GM19043 (cell line): ENCODE measurements around the gene DNAAF8.

Experiments
- ATAC-seq: cut with Tn5 transposase; IDR thresholded peaks from one replicate; pipeline ENCODE4 v1.9.1; 2021; ENCODE audit warnings: low read depth; ENCODE audit not compliant: unreplicated experiment

DNAAF8 gene

DNA sequence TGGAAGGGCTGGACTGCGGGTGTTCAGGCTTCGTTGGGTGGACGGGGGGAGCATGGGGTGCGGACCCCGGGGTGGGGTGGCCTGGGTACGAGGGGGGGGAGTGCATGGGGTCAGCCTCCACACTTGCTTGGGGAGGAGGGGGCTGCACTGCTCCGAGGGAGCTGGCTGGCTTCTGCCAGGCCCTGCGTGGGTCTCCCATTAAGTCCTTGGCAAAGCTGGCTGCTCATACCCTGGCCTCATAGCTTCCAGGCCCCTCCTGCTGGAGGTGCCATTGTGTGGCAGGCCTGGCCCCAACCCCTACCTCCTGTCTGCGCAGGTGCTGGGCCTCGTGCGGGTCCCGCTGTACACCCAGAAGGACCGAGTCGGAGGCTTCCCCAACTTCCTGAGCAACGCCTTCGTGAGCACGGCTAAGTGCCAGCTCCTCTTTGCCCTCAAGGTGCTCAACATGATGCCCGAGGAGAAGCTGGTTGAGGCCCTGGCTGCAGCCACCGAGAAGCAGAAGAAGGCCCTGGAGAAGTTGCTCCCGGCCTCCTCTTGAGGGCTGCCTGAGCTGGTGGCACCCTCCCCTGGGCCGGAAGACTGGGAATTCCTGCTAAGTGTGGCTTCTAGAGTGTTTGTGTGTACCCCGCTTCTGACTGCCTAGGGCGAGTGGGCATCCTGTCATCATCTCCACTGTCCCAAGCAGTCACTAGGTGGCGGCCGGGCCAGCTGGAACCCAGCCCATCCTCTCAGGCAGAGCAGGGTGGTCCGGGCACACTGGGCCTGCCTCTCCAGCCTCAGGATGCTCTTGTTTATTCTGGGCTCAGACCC, 39.5 kb upstream of the DNAAF8 start:
- ATAC-seq = no peak

DNA sequence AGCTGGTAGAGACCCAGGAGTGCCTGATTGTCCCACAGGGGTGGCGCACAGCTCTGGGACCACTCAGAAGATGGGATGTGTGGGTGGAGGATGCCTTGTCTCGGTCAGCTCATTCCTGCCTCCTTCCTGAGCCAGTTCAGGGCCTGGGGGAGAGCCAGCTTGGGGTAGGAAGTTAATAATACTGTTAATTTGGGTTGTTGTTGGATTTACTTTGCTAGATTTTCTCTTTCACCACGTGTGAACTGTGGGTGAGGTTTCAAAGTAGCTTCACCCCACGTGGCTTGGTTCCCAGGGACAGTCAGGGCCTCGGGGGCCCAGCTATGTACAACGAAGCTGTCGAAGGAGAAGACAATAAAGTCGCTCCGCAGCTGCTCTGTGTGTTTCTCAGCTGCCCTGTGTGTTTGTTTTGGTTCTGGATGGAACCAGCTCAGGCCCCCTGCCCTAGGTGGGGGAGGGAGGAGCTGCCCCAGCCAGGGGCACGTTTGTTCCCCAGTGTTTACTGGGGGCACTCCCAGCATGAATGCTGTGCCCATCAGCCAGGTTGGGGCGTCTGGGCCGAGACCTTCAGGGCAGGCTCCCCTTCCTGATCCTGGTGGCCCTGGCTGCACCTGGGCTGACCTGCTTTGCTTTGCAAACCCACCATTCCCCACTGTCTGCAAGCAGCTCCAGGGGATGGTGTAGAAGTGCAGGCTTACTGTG, 38.7 kb upstream of the DNAAF8 start:
- ATAC-seq = no peak

- ATAC-seq = no peak
These were observed 38.0 kb upstream of the DNAAF8 start for GRCh38 chr16:4696172-4696904.

DNA sequence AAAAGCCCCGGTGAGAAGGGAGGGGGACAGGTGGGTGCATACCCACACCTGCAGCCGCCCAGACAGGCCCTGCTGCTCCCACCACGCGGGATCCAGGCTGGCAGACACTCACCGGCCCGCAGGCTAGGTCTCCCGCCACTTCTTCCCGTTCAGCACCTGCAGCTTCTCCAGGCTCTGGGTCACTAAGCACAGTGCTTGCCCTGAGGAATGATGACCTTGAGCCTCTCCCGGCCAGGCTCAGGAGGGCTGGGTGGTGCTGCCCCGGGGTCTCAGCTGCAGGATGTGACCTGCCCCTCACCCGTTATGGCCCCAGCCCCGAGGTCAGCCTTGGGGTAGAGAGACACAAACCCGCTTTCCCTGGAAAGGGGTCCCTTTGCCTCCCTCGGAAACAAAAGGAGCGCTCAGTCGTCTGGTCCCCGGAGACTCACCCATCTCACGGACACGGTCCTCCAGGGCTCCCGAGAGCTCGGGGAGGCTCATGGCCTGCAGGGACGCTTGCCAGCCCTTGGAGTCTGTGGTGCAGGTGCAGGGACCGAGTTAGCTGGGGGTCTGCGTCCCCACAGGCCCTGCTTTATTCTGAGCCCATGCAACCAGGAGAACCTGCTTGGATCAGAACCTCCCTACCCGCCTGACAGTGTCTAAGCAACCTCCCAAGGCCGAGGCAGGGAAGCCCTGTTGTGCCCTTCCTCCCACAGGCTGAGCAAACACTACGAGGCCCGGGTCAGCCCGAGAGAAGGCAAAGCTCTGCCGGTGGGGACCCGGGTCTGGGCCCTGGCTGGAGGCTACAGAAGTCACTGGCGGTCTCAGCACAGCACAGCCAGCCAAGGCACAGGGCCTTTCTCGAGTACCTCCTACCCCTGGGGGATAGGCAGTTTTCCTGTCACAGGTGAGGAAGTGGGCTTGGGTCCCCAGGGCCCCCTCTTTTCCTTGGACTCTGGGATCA, 37.2 kb upstream of the DNAAF8 start:
- ATAC-seq = no peak

DNA sequence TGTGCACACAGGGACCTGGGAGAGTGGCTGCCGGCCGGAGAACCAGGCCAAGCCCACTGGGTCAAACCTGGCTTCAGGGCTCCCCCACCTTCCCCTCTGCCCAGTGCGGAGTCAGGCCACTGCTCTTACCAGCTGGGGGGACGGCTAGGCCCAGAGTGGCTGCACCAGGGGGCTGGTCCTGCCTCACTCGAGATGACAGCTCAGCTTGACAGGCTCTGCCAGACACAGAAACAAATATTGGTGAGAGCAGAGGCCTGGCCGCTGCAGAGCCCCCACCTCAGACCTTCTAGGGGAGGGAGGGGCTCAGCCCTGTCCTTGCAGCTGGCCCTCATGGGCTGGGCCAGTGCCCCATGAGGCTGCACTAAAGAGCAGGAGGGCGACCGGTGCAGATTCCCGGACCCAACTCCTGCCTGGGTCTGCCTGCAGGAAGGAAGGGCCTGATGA, 36.5 kb upstream of the DNAAF8 start:
- ATAC-seq = no peak

DNA sequence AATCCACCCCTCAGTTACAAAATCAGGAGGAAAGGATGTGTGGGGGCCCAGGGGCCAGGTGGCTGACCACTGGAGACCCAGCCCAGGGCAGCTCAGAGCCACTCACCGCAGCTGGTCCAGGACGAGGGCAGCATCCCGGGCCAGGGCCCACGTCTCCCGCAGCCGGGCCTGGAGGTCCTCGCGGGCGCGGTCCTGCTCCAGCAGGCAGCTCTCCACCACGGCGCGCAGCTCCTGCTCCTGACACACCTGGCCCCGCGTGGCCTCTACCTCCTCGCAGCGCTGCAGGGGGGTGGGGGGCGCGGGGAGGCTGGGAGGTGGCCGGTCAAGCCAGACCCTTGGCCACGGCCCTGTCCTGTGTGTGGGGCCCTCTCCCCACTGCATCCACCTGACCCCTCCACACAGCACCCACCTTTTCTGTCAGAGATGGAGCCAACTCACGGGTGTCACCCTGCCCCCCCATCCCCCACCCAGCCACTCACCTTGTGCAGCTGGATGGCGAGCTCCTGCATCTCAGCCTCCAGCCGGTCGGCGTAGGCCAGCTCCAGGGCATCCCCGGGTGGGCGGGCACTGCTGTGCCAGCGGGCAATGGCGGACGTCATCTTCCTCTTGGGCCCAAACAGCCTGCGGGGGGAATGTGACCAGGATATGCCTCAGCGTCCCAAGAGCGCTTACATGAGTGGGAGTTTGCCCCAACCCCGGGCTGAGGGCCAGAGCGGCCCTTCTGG, 35.9 kb upstream of the DNAAF8 start:
- ATAC-seq = no peak

- no peak for ATAC-seq
These were observed 35.2 kb upstream of the DNAAF8 start for GRCh38 chr16:4699046-4699556.

- no peak for ATAC-seq
These were observed 33.8 kb upstream of the DNAAF8 start for GRCh38 chr16:4700380-4700996.

DNA sequence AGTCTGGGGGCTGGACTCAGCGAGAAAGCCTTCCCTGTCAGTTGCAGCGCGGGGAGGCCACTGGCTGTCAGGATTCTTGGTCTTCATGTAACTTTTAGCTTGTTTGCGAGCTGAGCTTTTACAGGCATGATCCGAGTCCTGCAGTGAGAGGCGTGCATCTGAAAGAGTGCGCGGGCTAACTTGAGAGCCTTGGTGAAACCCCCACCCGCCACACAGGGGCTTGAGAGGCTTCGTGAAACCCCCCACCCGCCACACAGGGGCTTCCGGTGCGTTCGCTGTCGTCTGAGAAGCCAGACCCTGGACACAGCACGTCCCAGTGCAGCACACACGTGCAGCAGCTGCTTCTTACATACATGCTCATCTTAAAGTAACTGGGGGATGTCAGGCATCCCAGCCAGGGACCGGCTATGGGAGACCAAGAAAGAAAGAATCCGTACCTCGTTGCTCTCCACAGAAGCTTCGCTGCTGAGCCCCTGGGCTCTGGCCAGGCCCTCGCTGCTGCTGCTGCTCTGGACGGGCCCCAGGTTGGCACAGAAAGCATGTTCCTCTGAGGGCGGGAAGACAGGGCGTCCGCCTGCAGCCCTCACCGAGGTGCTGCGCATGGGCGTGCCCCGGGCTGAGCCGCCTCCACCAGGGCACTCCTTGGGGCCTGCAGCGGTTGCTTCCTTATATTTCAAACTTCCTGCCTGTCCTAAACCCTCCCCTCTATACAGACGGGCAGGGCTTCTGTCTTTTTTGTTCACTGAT, 33.2 kb upstream of the DNAAF8 start:
- no peak for ATAC-seq

- no peak for ATAC-seq
These were observed 32.4 kb upstream of the DNAAF8 start for GRCh38 chr16:4701791-4702465.

DNA sequence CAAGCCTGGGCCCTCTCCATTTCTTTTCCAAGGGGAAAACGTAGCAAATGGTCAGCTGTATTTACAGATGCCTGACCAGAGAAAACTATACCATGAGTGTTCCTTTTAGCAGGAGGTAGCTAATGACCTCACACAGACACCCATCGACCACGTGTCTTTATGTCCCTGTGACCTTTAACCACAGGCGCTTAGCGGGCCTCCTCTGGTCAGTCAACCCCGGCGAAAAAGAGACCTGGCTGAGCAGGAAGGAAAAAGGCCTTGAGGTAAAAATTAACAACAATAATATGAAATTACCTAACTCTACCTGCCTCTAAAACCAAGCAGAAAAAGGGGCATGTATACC, 31.9 kb upstream of the DNAAF8 start:
- no peak for ATAC-seq

DNA sequence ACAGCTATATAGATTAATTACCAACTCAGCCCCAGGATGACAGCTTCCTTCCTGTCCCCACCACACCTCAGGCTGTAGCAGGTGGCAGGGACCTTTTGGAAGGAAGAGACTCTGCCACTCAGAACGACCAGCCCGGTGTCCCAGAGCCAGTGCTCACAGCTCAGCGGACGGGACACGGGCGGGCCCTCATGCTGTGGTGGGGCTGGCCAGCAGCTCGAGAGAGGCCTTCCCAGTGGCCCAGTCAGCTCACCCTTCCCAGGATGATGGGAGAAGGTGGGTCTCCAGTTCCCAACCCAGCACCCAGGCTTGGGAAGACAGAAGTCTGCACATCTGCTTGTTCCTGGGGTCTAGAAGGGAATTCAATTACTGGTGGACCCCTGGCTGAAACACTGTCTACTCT, 30.4 kb upstream of the DNAAF8 start:
- ATAC-seq = no peak

DNA sequence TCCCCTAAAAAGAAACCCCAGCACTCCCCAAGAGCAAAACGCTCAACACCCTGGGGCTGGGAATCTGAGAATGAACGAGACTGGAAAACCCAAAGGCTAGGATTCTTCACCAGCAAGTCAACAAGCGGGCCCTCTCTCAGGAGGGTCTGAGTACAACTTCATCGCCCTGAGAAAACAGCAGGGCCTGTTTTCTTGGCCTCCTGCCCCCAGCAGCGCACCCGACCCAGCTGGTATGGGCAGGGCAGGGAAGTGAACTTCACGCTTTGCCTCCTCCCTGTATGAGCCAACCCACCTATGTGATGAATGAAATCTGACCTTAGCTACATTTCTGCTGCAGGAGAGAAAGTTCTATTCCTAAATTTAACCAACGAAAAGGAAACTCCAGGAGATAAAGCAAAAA, 29.8 kb upstream of the DNAAF8 start:
- ATAC-seq = no peak

DNA sequence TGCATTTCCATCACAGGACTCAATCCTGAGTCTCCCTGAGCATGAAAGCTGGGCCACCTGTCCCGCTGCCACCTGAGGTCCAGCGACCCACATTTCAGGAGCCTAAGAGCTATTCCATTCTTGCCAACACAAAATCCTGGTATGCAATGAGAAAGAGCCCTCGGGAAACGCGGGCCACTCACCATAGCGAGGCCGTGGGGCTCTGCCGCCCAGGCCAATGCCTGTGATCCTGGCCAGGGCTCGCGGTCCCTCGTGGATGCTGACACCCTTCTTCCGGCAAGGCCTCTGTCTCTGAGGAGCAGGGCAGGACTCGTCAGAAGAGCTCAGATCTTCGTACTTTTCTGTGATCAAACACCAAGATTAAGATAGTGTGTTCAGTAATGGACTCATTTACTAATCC, 29.4 kb upstream of the DNAAF8 start:
- no peak for ATAC-seq

DNA sequence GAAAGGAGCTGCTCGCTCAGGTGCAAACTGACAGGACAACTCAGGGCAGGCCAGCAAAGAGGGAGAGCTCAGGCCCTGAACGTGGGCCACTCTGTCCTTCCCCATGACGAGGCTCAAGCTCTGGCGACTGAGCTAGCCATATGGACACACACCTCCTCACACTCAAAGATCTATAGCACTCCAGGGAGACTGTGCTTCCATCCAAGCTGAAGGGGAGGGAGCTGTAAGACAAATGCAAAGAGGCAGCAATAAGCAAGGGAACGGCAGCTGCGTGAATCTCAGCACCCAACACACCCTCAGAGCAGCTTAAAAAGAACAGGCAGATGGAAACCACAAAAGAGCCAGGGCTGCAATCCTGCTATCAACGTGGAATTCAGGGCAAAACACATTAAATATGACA, 27.5 kb upstream of the DNAAF8 start:
- no peak for ATAC-seq

GRCh38 chr16:4709481-4709880, 24.9 kb upstream of the DNAAF8 start:
- no peak for ATAC-seq

- ATAC-seq = no peak
These were observed 20.5 kb upstream of the DNAAF8 start for GRCh38 chr16:4713663-4714501.
